Heart left ventricle (tissue), 16 donors: ENCODE measurements around the gene POFUT2. TPM values are rescaled to one million over a fixed set of nuclear protein-coding genes. Genes with fewer than 3 reads are reported as not detected.

ENCODE experiments used
- ATAC-seq, 4 donors: fragments of 200-7000 bp; cut with Tn5 transposase; one replicate each; pipeline ENCODE4 v1.9.1; 2020 to 2022; ENCODE audit warnings: moderate library complexity in 4 of 4, mild to moderate bottlenecking in 3 of 4, moderate number of reproducible peaks in 1 of 4
- DNase-seq, 5 donors: peaks; one replicate each; pipeline ENCODE4 v3.0.0-alpha.2; 2020
- H3K27ac ChIP-seq, 12 donors: fragments of 200-600 bp; sonication (generic) in 4 of 12; one replicate each; pipeline versions ENCODE4 v1.5.0 to v1.8.0; 2016 to 2022; ENCODE audit warnings: mild to moderate bottlenecking in 2 of 12
- H3K27me3 ChIP-seq, 9 donors: fragments of 200-600 bp; sonication (generic) in 2 of 9; one replicate each; pipeline versions ENCODE4 v1.5.1 to v1.8.0; 2016 to 2022; ENCODE audit warnings: mild to moderate bottlenecking in 3 of 9
- H3K36me3 ChIP-seq, 9 donors: fragments of 200-600 bp; sonication (generic) in 2 of 9; one replicate each; pipeline versions ENCODE4 v1.5.0 to v1.8.0; 2018 to 2022; ENCODE audit warnings: mild to moderate bottlenecking in 2 of 9
- H3K4me1 ChIP-seq, 12 donors: fragments of 200-600 bp; sonication (generic) in 4 of 12; one replicate each; pipeline versions ENCODE4 v1.5.0 to v1.8.0; 2016 to 2022; ENCODE audit warnings: mild to moderate bottlenecking in 3 of 12
- H3K4me3 ChIP-seq, 12 donors: fragments of 200-600 bp; sonication (generic) in 4 of 12; one replicate each; pipeline versions ENCODE4 v1.5.0 to v1.8.0; 2017 to 2022; ENCODE audit warnings: mild to moderate bottlenecking in 9 of 12, moderate library complexity in 4 of 12
- H3K9me3 ChIP-seq, 12 donors: fragments of 200-600 bp; sonication (generic) in 4 of 12; one replicate each; pipeline versions ENCODE4 v1.5.0 to v1.8.0; 2016 to 2022; ENCODE audit warnings: mild to moderate bottlenecking in 1 of 12
- POLR2A ChIP-seq, 2 donors: fragments of 450-650 bp; IDR thresholded peaks; one replicate each; pipeline ENCODE4 v1.6.1; 2017; ENCODE audit warnings: antibody characterized with exemption in 2 of 2, mild to moderate bottlenecking in 2 of 2, moderate library complexity in 2 of 2
- WGBS, 4 donors: extraction: QIAGEN DNeasy Blood & Tissue Kit in 2 of 4; methylation state at CpG; one replicate each; pipeline versions ENCODE4 v1.1.5 to v1.1.7; 2013 to 2018; 5-methylcytosine and 5-hydroxymethylcytosine counted together
- intact Hi-C, 10 donors: fragments of 100-400 bp; cut with DNase I; formaldehyde crosslinking; loops; one replicate each; pipeline versions ENCODE4 v1.11.1 to v1.14.2; 2022
- polyA plus RNA-seq, 2 donors: library from polyadenylated mRNA; stranded (reverse); fragments of 200-250 nt; gene quantifications; one replicate each; pipeline ENCODE4 v1.2.3, GENCODE V29; 2013
- total RNA-seq, 9 donors: library from RNA; depleted of rRNA in 2 of 9; stranded (reverse); fragments of >200 nt in 2 of 9; fragmentation: NEBNext Ultra II Directional in 3 of 9; extraction: Animal tissue kit (Norgen Biotek cat#: 25700) in 3 of 9; gene quantifications; one replicate each; pipeline versions ENCODE4 v1.1.0 to v1.2.4, GENCODE V29; 2016 to 2023
- TF ChIP-seq, protein P1 (sequence below), 12 donors: fragments of 200-600 bp; sonication (generic) in 4 of 12; IDR thresholded peaks; one replicate each; pipeline versions ENCODE4 v1.5.0 to v1.8.0; 2018 to 2022; ENCODE audit warnings: antibody characterized with exemption in 12 of 12, mild to moderate bottlenecking in 5 of 12
- donor health status: ischemic (EF 13 %, LVEDD 7.1; RV severe dilation, severe dysfunction).
- donor health status: healthy with polysubstance abuse.
- donor health status: DM: no; HTN: yes; CAD: no.
- donor health status: DM: no; HTN: no; CAD: no.
- donor health status: ischemic (EF 25% LVEDD 6.9; RV normal size, moderate dysfunction).
- donor health status: ischemic (EF 25% LVEDD 5.7; RV mildly dilated, moderate dysfunction).
- donor health status: healthy.
- donor health status: DM: yes; HTN: yes; CAD: no.
- donor health status: ischemic (EF 35%, LVEDD 5.7; RV mildly dilated, moderate dysfunction).
- donor health status: nonischemic (EF 11% LVEDD 7.7; RV severe dilation, severe dysfunction).
- donor health status: DM: yes; HTN: yes; CAD: no.
- donor health status: PGD.
- donor health status: ischemic (EF 29% LVEDD 5.4; RV normal size, mild dysfunction).
- donor health status: nonischemic (EF 23%, LVEDD 6.1; RV moderate dilation, normal function).

The POFUT2 gene
- total and polyA plus RNA-seq, 11 donors = 10.8 to 25.8 (median 18.5) TPM

GRCh38 chr21:45281411-45282282, 6.0 kb downstream of the POFUT2 start:
- peak in 1 of 5 donors; percentile 6 for DNase-seq
- Histone ChIP-seq H3K36me3 (peaks cover 0 to 92% (median 89%) of the 10 kb centered on the region in 9 donors), H3K27ac (no peak overlapping the region), H3K9me3 (no peaks in the 10 kb centered on the region), H3K4me3 (no peak overlapping the region), H3K4me1 (peaks cover 0 to 9% (median 4%) of the 10 kb centered on the region in 12 donors), H3K27me3 (no peaks in the 10 kb centered on the region)
- no peak for TF ChIP-seq POLR2A (IDR thresholded peaks at IDR 0.05)
- TF ChIP-seq, protein P1, sequence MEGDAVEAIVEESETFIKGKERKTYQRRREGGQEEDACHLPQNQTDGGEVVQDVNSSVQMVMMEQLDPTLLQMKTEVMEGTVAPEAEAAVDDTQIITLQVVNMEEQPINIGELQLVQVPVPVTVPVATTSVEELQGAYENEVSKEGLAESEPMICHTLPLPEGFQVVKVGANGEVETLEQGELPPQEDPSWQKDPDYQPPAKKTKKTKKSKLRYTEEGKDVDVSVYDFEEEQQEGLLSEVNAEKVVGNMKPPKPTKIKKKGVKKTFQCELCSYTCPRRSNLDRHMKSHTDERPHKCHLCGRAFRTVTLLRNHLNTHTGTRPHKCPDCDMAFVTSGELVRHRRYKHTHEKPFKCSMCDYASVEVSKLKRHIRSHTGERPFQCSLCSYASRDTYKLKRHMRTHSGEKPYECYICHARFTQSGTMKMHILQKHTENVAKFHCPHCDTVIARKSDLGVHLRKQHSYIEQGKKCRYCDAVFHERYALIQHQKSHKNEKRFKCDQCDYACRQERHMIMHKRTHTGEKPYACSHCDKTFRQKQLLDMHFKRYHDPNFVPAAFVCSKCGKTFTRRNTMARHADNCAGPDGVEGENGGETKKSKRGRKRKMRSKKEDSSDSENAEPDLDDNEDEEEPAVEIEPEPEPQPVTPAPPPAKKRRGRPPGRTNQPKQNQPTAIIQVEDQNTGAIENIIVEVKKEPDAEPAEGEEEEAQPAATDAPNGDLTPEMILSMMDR (IDR thresholded peaks at IDR 0.05) = no peak
- 84 to 89% (median 87%) methylated on average over 23 to 32 of the region's 32 CpGs for WGBS, 4 donors
- peak in 2 of 4 donors; percentile 11 to 18 for ATAC-seq
- intact Hi-C loops = loop anchor here in 4 of 10 donors (10.0 kb wide), 5 partner anchors 137 to 543 kb away; partner anchors contain the start of genes SLC19A1 (in 1 of the 4) and SLX9 (in 1 of the 4)

- H3K27ac ChIP-seq = no peak overlapping the region
- no peaks in the 10 kb centered on the region for H3K9me3 ChIP-seq
- intact Hi-C loops = loop anchor here in 4 of 10 donors (10.0 kb wide), 5 partner anchors 136 to 544 kb away; partner anchors contain the start of genes SLC19A1 (in 1 of the 4) and SLX9 (in 1 of the 4)
- peaks cover 0 to 3% (median 0%) of the 10 kb centered on the region in 12 donors for H3K4me1 ChIP-seq
- WGBS, 4 donors = 83 to 94% (median 89%) methylated on average over 9 of the region's 9 CpGs
- TF ChIP-seq, protein P1 (IDR thresholded peaks at IDR 0.05) = no peak
- TF ChIP-seq POLR2A (IDR thresholded peaks at IDR 0.05) = no peak
- H3K27me3 ChIP-seq = no peaks in the 10 kb centered on the region
- peaks cover 0 to 96% (median 94%) of the 10 kb centered on the region in 9 donors for H3K36me3 ChIP-seq
- ATAC-seq = no peak
- no peak overlapping the region for H3K4me3 ChIP-seq
- DNase-seq = no peak
These were observed 6.7 kb downstream of the POFUT2 start for GRCh38 chr21:45280969-45281368.

- intact Hi-C loops = loop anchor here in 4 of 10 donors (10.0 kb wide), 5 partner anchors 135 to 545 kb away; partner anchors contain the start of genes SLC19A1 (in 1 of the 4) and SLX9 (in 1 of the 4)
- 94 to 98% (median 95%) methylated on average over 28 of the region's 28 CpGs for WGBS, 4 donors
- no peak for ATAC-seq
- no peak overlapping the region for H3K27ac ChIP-seq
- H3K4me1 ChIP-seq = no peaks in the 10 kb centered on the region
- peaks cover 0 to 97% (median 93%) of the 10 kb centered on the region in 9 donors for H3K36me3 ChIP-seq
- H3K27me3 ChIP-seq = no peaks in the 10 kb centered on the region
- TF ChIP-seq, protein P1 (IDR thresholded peaks at IDR 0.05) = no peak
- no peak for TF ChIP-seq POLR2A (IDR thresholded peaks at IDR 0.05)
- no peak overlapping the region for H3K4me3 ChIP-seq
- no peak for DNase-seq
- no peaks in the 10 kb centered on the region for H3K9me3 ChIP-seq
These were observed 7.4 kb downstream of the POFUT2 start for GRCh38 chr21:45280178-45280821.
